Adrenal gland (tissue), 5 donors: ENCODE data around the gene PSORS1C1.

ENCODE experiments used
- CTCF ChIP-seq, 6 experiments: fragments of 450-650 bp in 4 of 6; fragments of 200-600 bp in 2 of 6; sonication (generic) in 1 of 6; IDR thresholded peaks; 1 replicate in 5 of 6; 2 replicates in 1 of 6; pipeline versions ENCODE4 v1.5.1 to v1.8.0; 2016 to 2021; ENCODE audit warnings: antibody characterized with exemption in 6 of 6, mild to moderate bottlenecking in 2 of 6, moderate library complexity in 1 of 6
- POLR2A ChIP-seq, 2 donors: fragments of 450-650 bp; IDR thresholded peaks; one replicate each; pipeline ENCODE4 v1.6.1; 2017; ENCODE audit warnings: antibody characterized with exemption in 2 of 2, mild to moderate bottlenecking in 2 of 2, moderate library complexity in 1 of 2
- donor health status: DM: no; HTN: no; CAD: no.

- TF ChIP-seq CTCF (IDR thresholded peaks at IDR 0.05): no peak
- no peak for TF ChIP-seq POLR2A (IDR thresholded peaks at IDR 0.05)
These were observed 18.4 kb upstream of the PSORS1C1 start for GRCh38 chr6:31096215-31096614.
